Measurements from ENCODE around the gene PRMT7. TPM values are rescaled to one million over a fixed set of nuclear protein-coding genes. Genes with fewer than 3 reads are reported as not detected.

Gene PRMT7
- total RNA-seq, 1 donor from 2014 or later = 36.7 TPM

- FAIRE-seq (no peak), DNase-seq (ENCODE audit: low read depth) (no peak)
- TF ChIP-seq EZH2 (IDR thresholded peaks at IDR 0.05; ENCODE audit: insufficient read depth, low read length) = no peak
- no peak for TF ChIP-seq CTCF (IDR thresholded peaks at IDR 0.05; ENCODE audit: insufficient read depth, low read depth, low read length)
- peaks cover 10% of the 10 kb centered on the region for H3K4me1 Mint-ChIP-seq (ENCODE audit: low read depth, unreplicated experiment)
- no peak overlapping the region for H3K4me3 Mint-ChIP-seq (ENCODE audit: unreplicated experiment)
- Histone ChIP-seq H3K27me3 (ENCODE audit: insufficient read depth, low read length) (no peaks in the 10 kb centered on the region), H3K9me3 (ENCODE audit: insufficient read depth, low read depth, low read length) (no peaks in the 10 kb centered on the region), H3K79me2 (ENCODE audit: insufficient read depth, low read length) (no peaks in the 10 kb centered on the region), H3K27ac (ENCODE audit: low read depth, low read length) (no peak overlapping the region), H4K20me1 (ENCODE audit: insufficient read depth, low read length) (peaks cover 15% of the 10 kb centered on the region), H3K4me1 (ENCODE audit: insufficient read depth, low read length) (no peaks in the 10 kb centered on the region), H3K4me3 (ENCODE audit: insufficient read depth, low read depth, low read length) (no peak overlapping the region), H2AFZ (ENCODE audit: low read depth, low read length) (no peak overlapping the region), H3K36me3 (ENCODE audit: insufficient read depth, low read length) (peaks cover 21% of the 10 kb centered on the region), H3K4me2 (ENCODE audit: low read length) (no peak overlapping the region), H3K9ac (ENCODE audit: low read length) (no peak overlapping the region)
- no peaks in the 10 kb centered on the region for H3K9me3 Mint-ChIP-seq (ENCODE audit: unreplicated experiment)
- peaks cover 15% of the 10 kb centered on the region for H3K36me3 Mint-ChIP-seq (ENCODE audit: low read depth, unreplicated experiment)
- H3K27me3 Mint-ChIP-seq (ENCODE audit: low read depth, unreplicated experiment) = no peaks in the 10 kb centered on the region
- no peak overlapping the region for H3K27ac Mint-ChIP-seq (ENCODE audit: unreplicated experiment)
Measured at GRCh38 chr16:68348639-68349445, 38.0 kb downstream of the PRMT7 start.

- FAIRE-seq = no peak
- H3K36me3 ChIP-seq (ENCODE audit: insufficient read depth, low read length) = peaks cover 23% of the 10 kb centered on the region
- H3K4me3 Mint-ChIP-seq (ENCODE audit: unreplicated experiment) = no peak overlapping the region
Measured at GRCh38 chr16:68349838-68350410, 39.1 kb downstream of the PRMT7 start.

More at GRCh38 chr16:68349838-68350410, 39.1 kb downstream of the PRMT7 start:
- no peak overlapping the region for H3K27ac ChIP-seq (ENCODE audit: low read depth, low read length)
- TF ChIP-seq CTCF (IDR thresholded peaks at IDR 0.05; ENCODE audit: insufficient read depth, low read depth, low read length) (no peak), EZH2 (IDR thresholded peaks at IDR 0.05; ENCODE audit: insufficient read depth, low read length) (no peak)
- no peak overlapping the region for H3K4me3 ChIP-seq (ENCODE audit: insufficient read depth, low read depth, low read length)
- H3K9me3 ChIP-seq (ENCODE audit: insufficient read depth, low read depth, low read length) = no peaks in the 10 kb centered on the region
- no peaks in the 10 kb centered on the region for H3K27me3 ChIP-seq (ENCODE audit: insufficient read depth, low read length)
- Mint-ChIP-seq H3K27me3 (ENCODE audit: low read depth, unreplicated experiment) (no peaks in the 10 kb centered on the region), H3K27ac (ENCODE audit: unreplicated experiment) (no peak overlapping the region), H3K9me3 (ENCODE audit: unreplicated experiment) (no peaks in the 10 kb centered on the region), H3K36me3 (ENCODE audit: low read depth, unreplicated experiment) (peaks cover 15% of the 10 kb centered on the region), H3K4me1 (ENCODE audit: low read depth, unreplicated experiment) (peaks cover 8% of the 10 kb centered on the region)
- H3K79me2 ChIP-seq (ENCODE audit: insufficient read depth, low read length) = no peaks in the 10 kb centered on the region
- no peaks in the 10 kb centered on the region for H3K4me1 ChIP-seq (ENCODE audit: insufficient read depth, low read length)
- H4K20me1 ChIP-seq (ENCODE audit: insufficient read depth, low read length) = peaks cover 15% of the 10 kb centered on the region
- no peak for DNase-seq (ENCODE audit: low read depth)
- H3K9ac ChIP-seq (ENCODE audit: low read length) = no peak overlapping the region
- H3K4me2 ChIP-seq (ENCODE audit: low read length) = no peak overlapping the region
- H2AFZ ChIP-seq (ENCODE audit: low read depth, low read length) = no peak overlapping the region

Data from astrocyte (in vitro differentiated cells and primary cell).